HFFc6 (cell line): ENCODE results near the gene PRKG1. TPM values are rescaled to one million over a fixed set of nuclear protein-coding genes. Genes with fewer than 3 reads are reported as not detected.

ENCODE experiments used
- DNase-seq: peaks from one replicate; pipeline ENCODE4 v3.0.0-alpha.2; 2018
- H3K27ac Mint-ChIP-seq: 2 replicates; pipeline ENCODE4 v1.8.0; 2020; ENCODE audit warnings: mild to moderate bottlenecking, mixed read lengths
- H3K27me3 Mint-ChIP-seq: 2 replicates; pipeline ENCODE4 v1.8.0; 2021; ENCODE audit warnings: mild to moderate bottlenecking, moderate library complexity, mixed read lengths; ENCODE audit not compliant: insufficient read depth
- H3K36me3 Mint-ChIP-seq: 2 replicates; pipeline ENCODE4 v1.8.0; 2021; ENCODE audit warnings: low read depth, mixed read lengths
- H3K4me1 Mint-ChIP-seq: 2 replicates; pipeline ENCODE4 v1.8.0; 2020; ENCODE audit warnings: low read depth, mixed read lengths
- H3K4me3 Mint-ChIP-seq: 2 replicates; pipeline ENCODE4 v1.8.0; 2020; ENCODE audit warnings: mild to moderate bottlenecking, moderate library complexity, mixed read lengths
- H3K9me3 Mint-ChIP-seq: 2 replicates; pipeline ENCODE4 v1.8.0; 2020; ENCODE audit warnings: mild to moderate bottlenecking, mixed read lengths
- total RNA-seq, 6 experiments: library from RNA; stranded (reverse); fragmentation: NEBNext Ultra II Directional; extraction: Animal tissue kit (Norgen Biotek cat#: 25700); gene quantifications; 2 replicates in 1 of 6; 3 replicates in 5 of 6; pipeline ENCODE4 v1.2.3, GENCODE V29; 2021
- TF ChIP-seq, protein P1 (sequence below): fragments of 200-600 bp; sonication (generic); IDR thresholded peaks from 2 replicates; pipeline ENCODE4 v1.5.0; 2021; ENCODE audit warnings: antibody characterized with exemption, mild to moderate bottlenecking

PRKG1 gene
- total RNA-seq, 6 experiments from 2014 or later, result 9.3 to 10.1 (median 9.8) TPM

- H3K9me3 Mint-ChIP-seq, result no peaks in the 10 kb centered on the region
- DNase-seq, result no peak
- H3K27me3 Mint-ChIP-seq, result no peaks in the 10 kb centered on the region
- TF ChIP-seq, protein P1, sequence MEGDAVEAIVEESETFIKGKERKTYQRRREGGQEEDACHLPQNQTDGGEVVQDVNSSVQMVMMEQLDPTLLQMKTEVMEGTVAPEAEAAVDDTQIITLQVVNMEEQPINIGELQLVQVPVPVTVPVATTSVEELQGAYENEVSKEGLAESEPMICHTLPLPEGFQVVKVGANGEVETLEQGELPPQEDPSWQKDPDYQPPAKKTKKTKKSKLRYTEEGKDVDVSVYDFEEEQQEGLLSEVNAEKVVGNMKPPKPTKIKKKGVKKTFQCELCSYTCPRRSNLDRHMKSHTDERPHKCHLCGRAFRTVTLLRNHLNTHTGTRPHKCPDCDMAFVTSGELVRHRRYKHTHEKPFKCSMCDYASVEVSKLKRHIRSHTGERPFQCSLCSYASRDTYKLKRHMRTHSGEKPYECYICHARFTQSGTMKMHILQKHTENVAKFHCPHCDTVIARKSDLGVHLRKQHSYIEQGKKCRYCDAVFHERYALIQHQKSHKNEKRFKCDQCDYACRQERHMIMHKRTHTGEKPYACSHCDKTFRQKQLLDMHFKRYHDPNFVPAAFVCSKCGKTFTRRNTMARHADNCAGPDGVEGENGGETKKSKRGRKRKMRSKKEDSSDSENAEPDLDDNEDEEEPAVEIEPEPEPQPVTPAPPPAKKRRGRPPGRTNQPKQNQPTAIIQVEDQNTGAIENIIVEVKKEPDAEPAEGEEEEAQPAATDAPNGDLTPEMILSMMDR, result no peak
- peaks cover 47% of the 10 kb centered on the region for H3K4me1 Mint-ChIP-seq
- no peaks in the 10 kb centered on the region for H3K36me3 Mint-ChIP-seq
- peak overlapping the region; percentile 7 for H3K4me3 Mint-ChIP-seq
- peak overlapping the region; percentile 24 for H3K27ac Mint-ChIP-seq
Measured at GRCh38 chr10:51300617-51301304, 226.5 kb downstream of the PRKG1 start.

DNA sequence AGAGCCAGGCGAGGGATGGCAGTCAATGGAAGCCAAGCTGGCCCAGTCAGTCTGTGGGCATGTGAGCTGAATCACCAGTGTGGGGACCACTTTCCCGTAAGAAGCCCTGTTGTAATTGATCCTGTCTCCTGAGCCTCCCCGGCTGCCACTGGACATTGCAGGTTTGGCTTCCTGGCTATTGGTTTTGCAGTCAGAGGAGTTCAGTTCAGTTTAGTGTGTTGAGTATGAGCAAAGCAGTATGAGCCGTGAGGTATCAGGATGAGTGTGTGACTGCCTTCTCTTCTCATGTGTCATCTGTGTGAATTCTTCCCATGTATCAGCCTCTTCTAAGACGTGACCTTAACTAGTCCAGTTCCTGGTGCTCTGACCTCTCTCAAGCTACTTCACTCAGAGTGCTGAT lies 227.4 kb downstream of the PRKG1 start:
- Mint-ChIP-seq H3K36me3 (no peaks in the 10 kb centered on the region), H3K27ac (peak overlapping the region; percentile 59; the same call in 1 of the 2 replicates), H3K27me3 (no peaks in the 10 kb centered on the region), H3K4me1 (peaks cover 43% of the 10 kb centered on the region), H3K4me3 (no peak overlapping the region; the same call in 1 of the 2 replicates), H3K9me3 (no peaks in the 10 kb centered on the region)
- TF ChIP-seq, protein P1, result no peak
- peak; percentile 41 for DNase-seq

- TF ChIP-seq, protein P1, result no peak
- Mint-ChIP-seq H3K4me1 (peaks cover 37% of the 10 kb centered on the region), H3K9me3 (no peaks in the 10 kb centered on the region), H3K36me3 (no peaks in the 10 kb centered on the region), H3K27ac (no peak overlapping the region), H3K27me3 (no peaks in the 10 kb centered on the region), H3K4me3 (no peak overlapping the region)
- no peak for DNase-seq
Measured at GRCh38 chr10:51302316-51302715, 228.0 kb downstream of the PRKG1 start.

DNA sequence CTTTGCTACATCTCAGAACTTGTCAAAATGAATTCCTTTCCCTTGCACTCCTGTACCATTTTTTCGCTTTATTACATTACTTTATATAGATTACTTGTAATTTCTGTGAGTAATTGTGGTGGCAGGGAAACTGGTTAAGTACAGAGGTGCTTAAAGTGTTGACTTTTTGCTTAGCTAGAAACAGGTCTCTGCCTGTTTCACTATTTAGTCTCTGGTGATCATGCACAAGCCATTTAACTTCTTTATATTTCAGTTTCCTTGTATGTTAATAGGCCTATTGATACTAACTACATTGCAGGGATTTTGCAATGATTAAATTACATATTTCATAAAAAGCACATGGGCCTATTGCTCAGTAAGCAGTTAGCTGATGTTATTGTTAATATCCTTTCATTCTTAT lies 233.8 kb downstream of the PRKG1 start:
- Mint-ChIP-seq H3K4me3 (no peak overlapping the region), H3K4me1 (peaks cover 11% of the 10 kb centered on the region), H3K9me3 (no peaks in the 10 kb centered on the region), H3K36me3 (no peaks in the 10 kb centered on the region), H3K27me3 (no peaks in the 10 kb centered on the region), H3K27ac (no peak overlapping the region)
- no peak for DNase-seq
- TF ChIP-seq, protein P1, result no peak

DNA sequence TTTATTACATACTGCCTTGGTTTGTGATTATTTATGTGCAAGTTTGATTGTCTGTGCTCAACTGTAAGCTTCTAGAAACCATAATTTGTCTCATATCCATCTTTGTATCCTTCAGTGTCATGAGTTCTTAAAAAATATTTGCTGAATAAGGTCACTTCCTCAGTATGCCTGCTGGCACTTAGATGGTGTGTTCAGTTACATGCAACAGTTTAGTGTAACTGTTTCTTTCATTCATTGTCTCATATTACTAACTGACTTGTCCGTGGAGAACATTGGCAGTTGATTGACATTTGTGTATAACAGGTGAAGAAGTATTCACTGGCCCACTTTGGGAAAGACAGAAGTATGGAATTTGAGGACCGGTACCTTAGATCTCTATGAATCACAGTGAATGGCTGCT lies 236.9 kb downstream of the PRKG1 start:
- H3K27ac Mint-ChIP-seq, result no peak overlapping the region
- no peaks in the 10 kb centered on the region for H3K27me3 Mint-ChIP-seq
- no peaks in the 10 kb centered on the region for H3K36me3 Mint-ChIP-seq
- H3K4me3 Mint-ChIP-seq, result no peak overlapping the region
- TF ChIP-seq, protein P1, result no peak
- peaks cover 21% of the 10 kb centered on the region for H3K4me1 Mint-ChIP-seq
- DNase-seq, result no peak
- H3K9me3 Mint-ChIP-seq, result no peaks in the 10 kb centered on the region
